ENCODE results near the gene TMX2. TPM values are rescaled to one million over a fixed set of nuclear protein-coding genes. Genes with fewer than 3 reads are reported as not detected.

TMX2 gene
- total RNA-seq, 2 experiments from 2014 or later = 54.9 to 66.9 TPM

GRCh38 chr11:57663975-57664374 is 48.4 kb upstream of the TMX2 start:
- no peaks in the 10 kb centered on the region for H3K9me3 ChIP-seq (ENCODE audit: low read length)
- no peak overlapping the region for H3K4me2 ChIP-seq (ENCODE audit: low read length)
- no TSS peak for BruUV-seq (replicated peaks)
- no peak for DNase-seq (ENCODE audit: low spot score)
- CTCF ChIA-PET (ENCODE audit: unreplicated experiment) = no interaction called here
- TF ChIP-seq, protein P1, sequence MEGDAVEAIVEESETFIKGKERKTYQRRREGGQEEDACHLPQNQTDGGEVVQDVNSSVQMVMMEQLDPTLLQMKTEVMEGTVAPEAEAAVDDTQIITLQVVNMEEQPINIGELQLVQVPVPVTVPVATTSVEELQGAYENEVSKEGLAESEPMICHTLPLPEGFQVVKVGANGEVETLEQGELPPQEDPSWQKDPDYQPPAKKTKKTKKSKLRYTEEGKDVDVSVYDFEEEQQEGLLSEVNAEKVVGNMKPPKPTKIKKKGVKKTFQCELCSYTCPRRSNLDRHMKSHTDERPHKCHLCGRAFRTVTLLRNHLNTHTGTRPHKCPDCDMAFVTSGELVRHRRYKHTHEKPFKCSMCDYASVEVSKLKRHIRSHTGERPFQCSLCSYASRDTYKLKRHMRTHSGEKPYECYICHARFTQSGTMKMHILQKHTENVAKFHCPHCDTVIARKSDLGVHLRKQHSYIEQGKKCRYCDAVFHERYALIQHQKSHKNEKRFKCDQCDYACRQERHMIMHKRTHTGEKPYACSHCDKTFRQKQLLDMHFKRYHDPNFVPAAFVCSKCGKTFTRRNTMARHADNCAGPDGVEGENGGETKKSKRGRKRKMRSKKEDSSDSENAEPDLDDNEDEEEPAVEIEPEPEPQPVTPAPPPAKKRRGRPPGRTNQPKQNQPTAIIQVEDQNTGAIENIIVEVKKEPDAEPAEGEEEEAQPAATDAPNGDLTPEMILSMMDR (conservative IDR thresholded peaks at IDR 0.05; ENCODE audit: low read length) = no peak
- no peak for TF ChIP-seq EZH2phosphoT487 (IDR thresholded peaks at IDR 0.05; ENCODE audit: borderline replicate concordance, low read depth, low read length)
- no peak overlapping the region for H3K4me3 ChIP-seq (ENCODE audit: low read depth, low read length, poor library complexity, severe bottlenecking)
- H3K79me2 ChIP-seq (ENCODE audit: insufficient read depth, low read depth, low read length) = peaks cover 16% of the 10 kb centered on the region
- POLR2A ChIA-PET = interaction anchor here (0.7 kb wide), 1 partner anchor 79 kb away, joined by 4 read pairs; no protein-coding TSS in a partner anchor
- peaks cover 4% of the 10 kb centered on the region for H4K20me1 ChIP-seq (ENCODE audit: insufficient read depth, low read length)
- H3K27ac ChIP-seq (ENCODE audit: low read depth, low read length, poor library complexity, severe bottlenecking) = no peak overlapping the region
- no peaks in the 10 kb centered on the region for H3K9me2 ChIP-seq (ENCODE audit: insufficient read depth, low read length)
- peaks cover 8% of the 10 kb centered on the region for H3K4me1 ChIP-seq (ENCODE audit: insufficient read depth, low read length, poor library complexity, severe bottlenecking)
- no peak overlapping the region for H2AFZ ChIP-seq (ENCODE audit: low read length)
- peaks cover 40% of the 10 kb centered on the region for H3K36me3 ChIP-seq (ENCODE audit: insufficient read depth, low read length)
- intact Hi-C loops (cut with micrococcal nuclease; ENCODE audit: unreplicated experiment) = no loop called here

DNA sequence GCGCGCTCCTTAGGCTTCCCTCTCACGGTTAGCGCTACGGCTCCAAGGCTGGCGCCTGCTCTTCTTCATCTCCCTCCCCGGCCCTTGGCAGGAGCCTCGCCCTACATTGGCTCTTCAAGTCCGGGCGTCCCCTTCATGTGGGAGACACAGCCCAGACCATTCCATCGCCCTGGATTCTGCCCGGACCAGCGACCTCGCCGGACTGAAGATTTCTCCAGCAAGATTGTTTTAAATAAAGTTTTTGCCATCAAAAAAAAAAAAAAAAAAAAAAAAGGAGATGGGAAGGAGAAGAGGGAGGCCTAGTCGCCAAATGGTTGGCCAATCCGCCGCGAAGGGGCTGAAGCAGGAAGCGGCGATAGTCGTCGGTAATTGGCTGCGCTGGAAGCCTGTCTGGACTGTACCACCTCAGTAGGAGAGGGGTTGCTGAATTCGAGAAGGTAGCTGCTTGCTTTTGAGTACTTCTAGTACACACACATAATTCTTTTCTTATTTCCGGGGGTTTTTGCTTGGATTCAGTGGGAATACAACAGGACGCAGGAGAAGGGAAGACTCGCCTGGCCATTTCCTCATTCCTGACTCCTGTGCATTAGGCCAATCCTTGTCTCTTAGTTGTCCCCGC is 45.2 kb upstream of the TMX2 start:
- TF ChIP-seq EZH2phosphoT487 (IDR thresholded peaks at IDR 0.05; ENCODE audit: borderline replicate concordance, low read depth, low read length) = no peak
- TF ChIP-seq, protein P1 (conservative IDR thresholded peaks at IDR 0.05; ENCODE audit: low read length) = 0 out of 2 replicates have a peak, but pooled peaks have one; percentile 20
- Histone ChIP-seq H3K4me1 (ENCODE audit: insufficient read depth, low read length, poor library complexity, severe bottlenecking) (peaks cover 23% of the 10 kb centered on the region), H4K20me1 (ENCODE audit: insufficient read depth, low read length) (peaks cover 34% of the 10 kb centered on the region), H2AFZ (ENCODE audit: low read length) (peak overlapping the region; percentile 90), H3K9me3 (ENCODE audit: low read length) (no peaks in the 10 kb centered on the region), H3K27ac (ENCODE audit: low read depth, low read length, poor library complexity, severe bottlenecking) (peak overlapping the region; percentile 88), H3K79me2 (ENCODE audit: insufficient read depth, low read depth, low read length) (peaks cover 41% of the 10 kb centered on the region), H3K4me3 (ENCODE audit: low read depth, low read length, poor library complexity, severe bottlenecking) (peak overlapping the region; percentile 94), H3K4me2 (ENCODE audit: low read length) (peak overlapping the region; percentile 94), H3K9me2 (ENCODE audit: insufficient read depth, low read length) (no peaks in the 10 kb centered on the region), H3K36me3 (ENCODE audit: insufficient read depth, low read length) (peaks cover 31% of the 10 kb centered on the region)
- intact Hi-C loops (cut with micrococcal nuclease; ENCODE audit: unreplicated experiment) = loop anchor here (1.0 to 5.0 kb wide), 6 partner anchors 45 to 910 kb away; partner anchors contain the start of genes LPXN, MED19, SELENOH and TMX2
- CTCF ChIA-PET (ENCODE audit: unreplicated experiment) = interaction anchor here (1.2 to 1.4 kb wide), 3 partner anchors 13 to 174 kb away, joined by 3 to 4 read pairs (median 3); no protein-coding TSS in a partner anchor
- POLR2A ChIA-PET = interaction anchor here (0.8 to 1.8 kb wide), 3 partner anchors 10 to 36 kb away, joined by 3 to 12 read pairs (median 6); partner anchors contain the start of gene CLP1
- BruUV-seq (replicated peaks) = no TSS peak
- peak; percentile 99 for DNase-seq (ENCODE audit: low spot score)
